Hepatic stellate cell (primary cell): ENCODE data around the gene EOLA1.
"Not testable (repeated sequence)": the region's sequence is repeated elsewhere in the genome, so short reads cannot be mapped to it uniquely, and the experiment has no call there.

Source experiments
- DNase-seq: peaks from one replicate; pipeline ENCODE4 v3.0.0; 2011; ENCODE audit warnings: low spot score

Gene EOLA1

GRCh38 chrX:149513825-149514428, 26.9 kb upstream of the EOLA1 start:
- no peak for DNase-seq

GRCh38 chrX:149515954-149516602, 24.7 kb upstream of the EOLA1 start:
- DNase-seq, result no peak

GRCh38 chrX:149516604-149517003, 24.2 kb upstream of the EOLA1 start:
- no peak for DNase-seq

- DNase-seq, result no peak
These were observed 23.5 kb upstream of the EOLA1 start for GRCh38 chrX:149517308-149517707.

- no peak for DNase-seq
These were observed 22.6 kb upstream of the EOLA1 start for GRCh38 chrX:149518236-149518635.

- DNase-seq, result not testable (repeated sequence)
These were observed 20.1 kb upstream of the EOLA1 start for GRCh38 chrX:149520636-149521277.

GRCh38 chrX:149521438-149521837, 19.4 kb upstream of the EOLA1 start:
- no peak for DNase-seq

- no peak for DNase-seq
These were observed 17.9 kb upstream of the EOLA1 start for GRCh38 chrX:149522916-149523315.

GRCh38 chrX:149525389-149525788, 15.4 kb upstream of the EOLA1 start:
- not testable (repeated sequence) for DNase-seq

GRCh38 chrX:149525903-149526302, 14.9 kb upstream of the EOLA1 start:
- not testable (repeated sequence) for DNase-seq

GRCh38 chrX:149526318-149527033, 14.3 kb upstream of the EOLA1 start:
- DNase-seq, result not testable (repeated sequence)

GRCh38 chrX:149527705-149528104, 13.1 kb upstream of the EOLA1 start:
- DNase-seq, result peak; percentile 32

GRCh38 chrX:149528381-149528780, 12.4 kb upstream of the EOLA1 start:
- no peak for DNase-seq

- no peak for DNase-seq
These were observed 9.2 kb upstream of the EOLA1 start for GRCh38 chrX:149531599-149531998.

- DNase-seq, result not testable (repeated sequence)
These were observed 7.9 kb upstream of the EOLA1 start for GRCh38 chrX:149532868-149533267.

- not testable (repeated sequence) for DNase-seq
These were observed 6.8 kb upstream of the EOLA1 start for GRCh38 chrX:149533999-149534398.

GRCh38 chrX:149534926-149535602, 5.7 kb upstream of the EOLA1 start:
- DNase-seq, result not testable (repeated sequence)

GRCh38 chrX:149537474-149537873, 3.3 kb upstream of the EOLA1 start:
- DNase-seq, result not testable (repeated sequence)

GRCh38 chrX:149539283-149540130, 1.3 kb upstream of the EOLA1 start:
- DNase-seq, result peak; percentile 82

- peak; percentile 75 for DNase-seq
These were observed 636 bp upstream of the EOLA1 start for GRCh38 chrX:149540131-149540620.

GRCh38 chrX:149541521-149542047, 772 bp downstream of the EOLA1 start:
- DNase-seq, result no peak
